GM18951 (cell line): ENCODE data around the gene RPRD2.

Source experiments
- POLR2A ChIP-seq: IDR thresholded peaks from 4 replicates; pipeline ENCODE4 v1.6.1; 2011; ENCODE audit warnings: mild to moderate bottlenecking; ENCODE audit not compliant: insufficient read length, insufficient read depth; ENCODE audit errors: extremely low read depth
- in situ Hi-C: fragments of 300-500 bp; cut with MboI; formaldehyde crosslinking; loops from one replicate; pipeline ENCODE4 v1.12.0; 2022; ENCODE audit warnings: low sequenced_read_pairs, mixed read lengths, inconsistent platforms; ENCODE audit not compliant: unreplicated experiment

The RPRD2 gene

GRCh38 chr1:150525348-150525747 is 161.4 kb downstream of the RPRD2 start:
- TF ChIP-seq POLR2A = no peak
- in situ Hi-C loops = no loop called here
